NOMO-1 (cell line): ENCODE data around the gene MYO3B.
"Not testable (repeated sequence)": the region's sequence is repeated elsewhere in the genome, so short reads cannot be mapped to it uniquely, and the experiment has no call there.

Experiments
- DNase-seq, 2 experiments: peaks; one replicate each; lab custom pipeline; 2025; ENCODE audit not compliant: unreplicated experiment in 2 of 2; lab: John Stamatoyannopoulos, UW

MYO3B gene

DNA sequence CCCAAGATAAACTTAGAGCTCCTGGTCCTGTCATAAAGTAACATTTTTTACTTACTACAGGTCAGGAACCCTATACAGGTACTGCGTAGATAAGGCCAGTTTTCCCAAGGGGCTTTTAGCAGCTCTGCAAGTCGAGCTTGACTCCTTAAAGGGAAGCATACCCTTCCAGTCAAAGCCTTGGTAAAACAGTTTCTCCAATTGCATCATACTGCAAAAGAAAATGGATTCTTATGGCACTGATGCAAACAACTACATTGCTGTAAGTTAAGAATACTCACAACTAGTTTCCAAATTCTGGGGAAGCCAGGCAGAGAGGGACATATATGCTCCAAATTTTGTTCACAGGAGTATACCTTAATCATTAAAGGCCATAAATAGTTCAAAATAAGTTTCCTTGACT lies 31.0 kb downstream of the MYO3B start:
- no peak for DNase-seq

DNA sequence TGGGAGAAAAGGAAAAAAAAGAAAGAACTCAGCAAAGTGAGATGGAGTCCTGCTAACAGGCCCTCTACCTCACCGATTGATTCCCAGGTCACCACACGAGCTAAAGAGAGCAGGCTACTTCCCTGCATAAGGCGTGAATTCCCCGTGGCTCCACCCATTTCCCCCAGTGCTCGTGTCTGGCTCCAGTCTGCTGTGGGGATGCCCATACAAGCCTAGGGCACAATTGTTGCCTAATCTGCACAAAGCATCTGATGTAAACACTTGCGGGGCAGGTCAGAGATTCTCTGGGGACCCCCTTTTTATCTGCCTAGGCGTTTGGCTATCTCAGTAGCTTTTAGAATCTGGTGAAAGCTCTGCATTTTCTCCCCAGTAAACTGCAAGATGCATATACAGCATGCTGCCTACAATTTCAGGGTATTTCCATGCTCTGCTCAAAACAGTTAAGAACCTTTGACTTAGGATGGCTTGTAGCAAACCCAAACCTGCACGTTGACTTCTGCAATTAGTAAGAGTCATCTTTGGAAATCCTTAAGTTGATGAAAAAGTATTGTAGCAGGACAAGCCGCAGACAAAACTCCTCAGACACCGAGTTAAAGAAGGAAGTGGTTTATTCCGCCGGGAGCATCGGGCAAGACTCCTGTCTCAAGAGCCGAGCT lies 34.8 kb downstream of the MYO3B start:
- peak in 1 of 2 experiments; percentile 37 for DNase-seq

DNA sequence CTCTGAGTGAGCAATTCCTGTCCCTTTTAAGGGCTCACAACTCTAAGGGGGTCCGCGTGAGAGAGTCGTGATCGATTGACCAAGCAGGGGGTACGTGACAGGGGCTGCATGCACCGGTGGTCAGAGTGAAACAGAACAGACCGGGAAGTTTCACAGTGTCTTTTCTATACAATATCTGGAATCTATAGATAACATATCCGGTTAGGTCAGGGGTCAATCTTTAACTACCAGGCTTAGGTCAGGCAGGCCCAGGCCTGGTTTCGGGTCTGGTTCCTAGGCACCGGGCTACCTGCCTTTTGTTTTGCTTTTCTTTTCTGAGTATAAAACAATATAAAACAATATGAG lies 35.3 kb downstream of the MYO3B start:
- DNase-seq = not testable (repeated sequence)

DNA sequence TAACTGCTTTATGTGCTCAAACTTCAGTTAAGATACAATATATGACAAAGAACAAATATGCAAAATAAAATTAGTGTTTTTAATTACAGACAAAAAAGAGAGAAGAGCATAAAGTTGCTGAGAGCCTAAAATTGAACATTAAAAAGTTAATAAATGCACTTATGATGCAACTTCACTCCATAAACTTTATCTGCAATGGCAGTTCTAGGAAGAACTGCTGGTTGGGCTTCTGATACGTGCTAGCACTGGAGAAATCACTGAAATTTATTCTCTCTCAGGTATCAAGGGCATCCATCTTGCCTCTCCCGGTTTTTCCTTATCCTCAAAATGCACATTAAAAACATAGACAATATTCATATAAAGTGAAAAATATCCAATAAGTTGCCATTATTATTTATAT lies 35.7 kb downstream of the MYO3B start:
- no peak for DNase-seq

DNA sequence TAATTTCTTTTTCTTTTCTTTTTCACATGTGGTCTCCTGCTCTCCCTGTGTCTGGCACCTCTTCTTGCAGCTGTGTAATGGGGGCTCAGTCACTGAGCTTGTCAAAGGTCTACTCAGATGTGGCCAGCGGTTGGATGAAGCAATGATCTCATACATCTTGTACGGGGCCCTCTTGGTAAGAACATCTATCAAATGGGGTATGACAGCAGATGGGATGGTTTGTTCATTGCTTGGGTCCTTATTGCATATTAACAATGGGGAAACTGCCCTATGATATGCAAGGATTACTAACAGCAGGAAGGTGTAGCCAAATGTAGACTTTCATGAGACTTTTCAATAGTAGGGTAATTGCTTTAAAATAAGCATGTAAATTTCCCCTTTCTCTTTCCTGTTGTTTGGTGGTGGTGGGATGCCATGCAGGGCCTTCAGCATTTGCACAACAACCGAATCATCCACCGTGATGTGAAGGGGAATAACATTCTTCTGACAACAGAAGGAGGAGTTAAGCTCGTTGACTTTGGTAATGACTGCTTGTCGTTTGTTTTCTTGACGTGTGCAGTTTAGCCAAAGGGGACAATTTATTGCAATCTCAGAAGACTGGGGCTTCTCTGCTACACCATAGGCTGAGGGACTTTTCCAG lies 36.5 kb downstream of the MYO3B start:
- DNase-seq = no peak

DNA sequence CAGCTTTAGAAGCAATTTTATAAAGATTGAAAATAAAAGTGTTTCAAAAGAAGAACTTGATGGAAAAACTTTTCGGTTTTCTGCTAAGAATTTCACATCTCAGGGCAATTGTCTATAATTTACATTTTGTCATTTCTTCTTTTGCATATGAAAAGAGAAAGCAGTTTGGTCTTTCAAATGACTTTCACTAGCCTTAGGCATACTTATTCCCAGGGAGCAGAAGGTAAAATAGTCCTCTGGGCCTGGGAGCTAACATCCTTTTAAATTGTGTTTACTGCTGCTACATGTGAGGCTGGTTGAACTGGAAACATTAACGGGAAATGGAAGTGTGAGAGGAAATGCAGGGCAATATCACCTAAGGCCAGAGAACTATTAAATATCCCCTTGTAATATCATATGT lies 37.1 kb downstream of the MYO3B start:
- no peak for DNase-seq

DNA sequence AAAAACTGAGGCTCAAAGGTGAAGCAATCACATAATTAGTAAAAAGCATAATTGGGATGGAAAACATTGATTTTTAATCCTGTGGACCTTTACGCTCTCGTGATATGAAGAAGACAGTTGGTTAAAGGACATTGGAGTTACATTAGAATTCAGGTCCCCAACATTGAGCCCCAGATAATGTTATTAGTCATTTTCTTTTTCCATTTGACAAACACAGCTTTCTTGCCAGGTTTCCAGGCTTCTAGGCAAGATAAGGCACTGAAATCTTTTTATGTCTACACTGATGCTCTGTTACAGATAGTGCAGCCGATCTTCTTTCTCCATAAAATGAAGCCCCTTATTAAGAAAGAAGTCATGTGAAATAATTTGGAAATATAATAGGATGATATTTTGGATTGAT lies 38.5 kb downstream of the MYO3B start:
- no peak for DNase-seq

DNA sequence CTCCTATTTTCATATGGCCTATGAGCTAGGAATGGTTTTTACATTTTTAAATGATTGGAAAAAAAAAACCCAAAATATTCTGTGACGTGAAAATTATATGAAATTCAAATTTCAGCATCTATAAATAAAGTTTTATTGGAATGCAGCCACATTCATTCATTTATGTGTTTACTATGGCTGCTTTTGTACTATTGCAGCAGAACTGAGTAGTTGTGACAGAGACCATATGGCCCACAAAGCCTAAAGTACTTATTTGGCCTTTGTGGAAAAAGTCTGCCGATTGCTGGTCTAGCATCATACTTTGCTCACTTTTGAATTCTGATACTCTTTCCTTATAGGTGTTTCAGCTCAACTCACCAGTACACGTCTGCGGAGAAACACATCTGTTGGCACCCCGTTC lies 39.0 kb downstream of the MYO3B start:
- DNase-seq = no peak

DNA sequence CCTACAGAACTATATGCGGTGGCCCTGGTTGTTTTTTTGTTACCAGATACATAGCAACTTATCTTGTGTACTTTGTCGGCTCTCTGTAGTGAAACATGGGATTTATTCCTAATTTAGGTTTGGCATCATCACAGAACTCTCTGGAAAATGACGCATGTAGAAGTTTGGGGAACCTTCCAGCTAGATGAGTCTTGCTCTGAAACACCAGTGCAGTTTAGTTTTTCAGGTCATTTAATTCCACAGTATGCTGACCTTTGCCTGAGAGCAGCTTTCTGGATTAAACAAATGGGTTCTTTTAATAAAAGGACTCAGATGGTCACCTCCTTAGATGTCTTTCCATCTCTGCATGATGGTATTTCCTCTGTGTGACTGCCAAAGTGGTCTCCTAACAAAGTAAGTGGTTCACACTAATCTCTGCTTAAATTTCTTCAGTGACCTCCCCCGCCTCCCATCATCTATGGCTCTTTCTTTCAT lies 39.9 kb downstream of the MYO3B start:
- no peak for DNase-seq

DNA sequence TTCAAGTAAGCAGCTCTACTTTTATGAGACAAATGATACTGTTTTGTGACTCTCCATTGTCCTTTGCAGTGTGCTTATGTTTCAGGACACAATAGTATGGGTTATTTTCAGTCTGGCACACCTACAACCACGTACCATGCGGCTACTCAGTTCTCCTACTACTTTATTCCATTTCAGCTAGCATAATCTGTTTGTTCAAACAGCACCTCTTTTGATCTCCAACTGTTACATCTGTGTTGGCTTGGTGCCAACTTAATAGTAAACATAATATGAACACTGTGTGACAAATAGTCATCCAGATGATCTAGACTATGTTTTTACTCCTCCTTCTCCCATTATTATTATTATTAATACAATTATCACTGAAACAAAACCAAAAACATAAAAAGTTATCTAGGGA lies 40.5 kb downstream of the MYO3B start:
- DNase-seq = no peak

DNA sequence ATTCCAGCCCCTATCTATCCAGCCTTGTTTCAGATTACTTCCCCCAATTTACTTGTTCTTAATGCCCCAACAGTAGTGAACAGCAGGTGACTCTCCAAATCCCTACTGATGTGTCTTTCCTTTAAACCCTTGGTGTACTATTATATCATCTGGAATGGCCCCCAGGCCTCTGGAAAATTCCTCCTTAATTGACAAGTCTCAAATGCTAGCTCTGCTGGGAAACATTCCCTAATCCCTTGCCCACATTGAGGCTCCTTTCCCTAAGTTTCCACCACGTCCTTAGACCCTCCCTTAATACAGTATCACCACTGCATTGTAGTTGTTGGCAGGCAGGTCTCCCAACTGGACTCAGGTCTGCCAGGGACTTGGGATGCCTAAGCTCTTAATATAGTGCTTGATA lies 41.0 kb downstream of the MYO3B start:
- no peak for DNase-seq

DNA sequence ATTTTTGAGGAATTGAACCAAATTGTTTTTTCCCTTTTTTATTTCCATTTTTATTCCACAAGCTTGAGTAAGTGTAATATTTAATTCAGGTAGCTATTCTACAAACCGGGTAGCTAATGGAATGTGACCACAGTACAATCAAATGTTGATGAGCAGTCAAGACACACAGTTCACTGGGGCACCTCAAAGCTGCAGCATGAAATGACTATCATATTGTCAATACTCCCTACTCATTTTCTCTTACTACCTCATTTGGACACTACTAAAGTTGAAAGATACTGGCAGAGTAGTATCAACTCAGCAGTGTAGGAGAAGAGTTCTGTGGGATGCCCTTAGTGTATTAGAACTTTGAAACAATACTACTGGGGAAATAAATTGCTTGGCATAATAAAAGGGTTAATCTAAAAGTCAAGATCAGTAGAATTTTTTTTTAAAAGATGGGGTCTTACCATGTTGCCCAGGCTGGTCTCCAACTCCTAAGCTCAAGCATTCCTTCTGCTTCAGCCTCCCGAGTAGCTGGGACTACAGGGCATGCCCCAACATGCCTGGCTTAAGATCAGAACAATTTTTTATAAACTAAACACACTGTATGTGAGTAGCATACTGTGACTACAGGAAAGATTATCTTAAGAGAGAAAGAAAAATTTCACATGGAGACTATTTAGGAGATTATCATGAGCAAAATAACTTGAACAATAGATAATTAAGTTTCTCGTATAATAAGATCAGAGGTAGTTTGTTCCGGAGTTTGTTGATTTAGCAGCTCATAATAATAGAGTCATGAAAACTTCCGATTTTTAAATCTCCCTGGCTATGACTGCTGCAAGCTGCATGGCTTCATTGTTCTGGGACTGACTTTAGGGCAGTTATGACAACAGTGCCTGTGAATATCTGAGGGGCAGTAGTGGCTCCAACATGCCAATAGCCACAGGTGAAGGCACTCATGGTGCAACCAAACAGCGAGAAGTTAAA lies 43.7 kb downstream of the MYO3B start:
- no peak for DNase-seq

DNA sequence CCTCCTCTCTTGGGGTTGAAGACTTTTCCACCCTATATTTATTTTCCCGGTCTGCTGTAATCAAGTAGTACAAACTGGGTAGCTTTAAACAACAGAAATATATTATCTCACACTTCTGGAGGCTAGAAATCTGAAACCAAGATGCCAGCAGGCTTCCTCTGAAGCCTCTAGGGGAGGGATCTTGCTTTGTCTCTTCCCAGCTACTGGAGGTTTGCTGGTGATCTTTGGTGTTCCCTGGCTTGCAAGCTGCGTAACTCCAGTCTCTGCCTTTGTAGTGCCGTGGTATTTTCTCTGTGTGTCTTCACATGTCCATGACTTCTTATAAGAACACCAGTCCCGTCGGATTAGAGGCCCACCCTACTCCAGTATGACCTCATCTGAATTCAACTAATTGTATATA lies 44.4 kb downstream of the MYO3B start:
- DNase-seq = no peak

DNA sequence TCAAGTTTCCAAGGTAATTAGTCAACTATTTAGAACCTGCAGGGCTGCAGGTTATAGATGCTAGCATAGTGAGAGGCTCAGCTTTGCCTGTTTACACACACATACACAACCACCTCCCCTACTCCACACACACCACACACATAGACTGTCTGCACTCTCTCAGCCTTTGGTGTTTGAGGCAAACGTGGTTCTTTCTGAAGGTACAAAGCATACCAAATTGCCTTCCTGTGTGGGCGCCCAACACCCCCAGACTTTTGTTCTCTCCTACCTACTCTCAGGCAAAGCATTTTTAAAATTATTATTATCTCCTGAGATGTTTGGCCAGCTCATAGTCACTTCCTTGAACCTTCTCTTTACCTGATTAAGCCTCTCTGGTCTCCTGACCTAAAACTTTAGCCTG lies 44.9 kb downstream of the MYO3B start:
- no peak for DNase-seq

DNA sequence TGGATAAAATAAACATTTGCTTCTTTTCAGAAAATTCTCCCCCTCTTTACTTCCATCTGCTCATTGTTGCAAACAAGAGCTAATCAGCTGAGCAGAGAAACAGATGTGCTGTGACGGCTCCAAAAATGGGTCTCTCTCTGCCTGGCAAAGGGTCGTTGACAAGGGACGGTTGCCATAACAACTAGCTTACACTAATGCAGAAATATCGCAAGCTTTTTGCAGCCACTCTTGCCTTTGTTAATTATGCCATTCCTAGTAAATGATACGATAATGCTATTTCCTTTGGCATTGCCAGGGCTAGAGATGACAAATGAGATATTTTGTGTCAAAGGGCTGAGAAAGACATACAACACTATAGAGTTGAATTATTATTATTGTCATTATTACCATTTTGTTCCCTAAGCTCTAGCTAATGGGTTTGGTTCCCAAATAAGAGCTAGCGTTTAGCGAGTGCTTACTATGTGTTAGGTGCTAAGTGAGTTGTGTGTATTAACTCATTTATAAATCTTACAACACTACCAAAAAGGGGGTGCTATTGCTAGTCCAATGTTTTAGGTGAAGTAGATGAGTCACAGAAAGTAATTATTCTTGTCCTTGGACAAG lies 46.8 kb downstream of the MYO3B start:
- DNase-seq = no peak

DNA sequence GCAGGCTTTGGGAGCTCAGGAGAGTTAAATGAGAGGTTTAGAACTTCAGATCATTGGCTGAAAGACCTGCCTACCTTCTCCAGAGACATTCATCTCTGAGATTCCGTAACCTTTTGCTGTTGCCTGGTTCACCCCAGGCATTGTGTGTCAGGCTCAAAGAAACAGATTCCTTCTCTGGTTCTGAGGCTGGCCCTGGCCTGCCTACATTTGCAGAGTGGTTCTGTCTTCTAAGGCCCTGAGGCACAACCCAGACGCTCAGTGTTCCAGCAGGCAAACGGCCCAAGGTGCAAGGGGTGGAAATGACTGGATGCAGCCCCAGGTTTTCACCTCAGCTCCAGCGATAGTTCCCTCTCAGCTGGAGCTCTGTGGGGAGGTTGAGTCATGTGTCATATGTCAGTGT lies 48.3 kb downstream of the MYO3B start:
- no peak for DNase-seq

DNA sequence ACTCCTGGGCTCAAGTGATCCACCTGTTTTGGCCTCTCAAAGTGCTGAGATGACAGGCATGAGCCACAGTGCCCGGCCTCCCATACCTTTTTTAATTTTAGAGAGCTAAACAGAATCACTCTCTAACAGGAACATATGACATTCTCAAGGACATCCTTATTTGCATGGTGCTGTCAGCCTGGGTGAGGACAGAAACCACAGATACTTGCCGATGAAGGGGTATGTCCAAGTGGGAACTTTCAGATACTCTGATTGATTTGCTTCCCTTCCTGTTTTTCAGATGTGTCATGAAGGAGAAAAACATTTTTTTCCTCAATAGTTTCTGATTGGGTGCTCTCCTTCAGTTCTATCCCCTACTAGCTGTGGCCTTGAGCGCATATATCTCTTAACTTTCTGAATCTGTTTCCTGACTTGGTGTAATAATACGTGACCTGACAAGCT lies 49.6 kb downstream of the MYO3B start:
- DNase-seq = no peak

DNA sequence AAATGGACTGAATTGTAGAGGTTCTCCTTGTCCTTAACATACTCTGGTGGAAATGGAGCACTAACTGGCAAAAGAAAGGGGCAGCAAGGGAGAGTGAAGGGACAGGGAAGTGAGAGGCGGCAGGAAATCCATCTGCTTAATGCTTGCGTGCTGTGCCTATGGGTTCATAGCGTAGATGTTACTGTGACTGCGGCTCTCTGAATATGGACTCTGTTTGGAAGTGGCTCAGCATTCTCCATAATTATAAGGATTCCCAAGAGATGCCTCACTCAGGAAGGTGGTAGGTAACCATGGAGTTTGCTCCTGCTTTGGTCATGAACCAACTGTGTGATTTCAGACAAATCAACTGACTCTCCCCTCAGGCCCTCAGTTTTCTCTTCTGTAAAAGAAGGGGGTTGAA lies 50.0 kb downstream of the MYO3B start:
- no peak for DNase-seq

DNA sequence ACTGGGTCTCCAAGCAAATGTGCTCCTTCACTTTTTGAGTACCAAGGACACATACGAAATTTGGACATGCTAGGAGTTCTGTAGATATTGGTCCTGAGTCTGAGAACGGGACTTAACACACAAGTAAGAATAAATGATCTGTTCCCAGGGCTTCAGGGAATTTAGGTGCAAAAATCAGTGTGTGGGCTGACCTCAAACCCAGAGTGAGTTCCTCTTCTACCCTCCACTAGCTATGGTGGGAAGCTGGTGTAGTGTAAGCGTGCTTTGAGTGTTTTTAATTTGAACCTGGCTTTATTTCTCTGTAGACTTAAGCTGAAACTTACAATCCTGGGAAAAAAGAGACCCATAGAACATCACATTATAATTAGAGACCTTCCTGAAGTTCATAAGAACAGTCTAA lies 50.5 kb downstream of the MYO3B start:
- DNase-seq = no peak

DNA sequence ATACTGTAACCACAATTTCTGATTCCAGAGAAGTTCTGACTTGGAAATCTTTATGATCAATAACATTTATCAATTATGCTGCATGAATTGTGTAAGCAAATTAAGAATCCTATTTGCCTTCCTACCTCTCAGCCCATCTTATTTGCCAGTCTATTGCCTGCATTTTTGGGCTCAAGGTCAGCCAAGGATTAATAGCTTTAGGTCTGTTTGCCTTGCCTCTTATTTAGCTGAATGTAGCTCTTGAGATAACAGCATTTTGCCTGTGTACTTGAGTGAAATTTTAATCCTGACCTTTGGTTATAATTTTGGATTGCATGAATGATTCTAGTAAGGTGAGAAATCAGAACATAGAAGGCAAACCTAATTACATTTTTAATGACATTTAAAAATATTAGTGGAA lies 51.2 kb downstream of the MYO3B start:
- DNase-seq = no peak

DNA sequence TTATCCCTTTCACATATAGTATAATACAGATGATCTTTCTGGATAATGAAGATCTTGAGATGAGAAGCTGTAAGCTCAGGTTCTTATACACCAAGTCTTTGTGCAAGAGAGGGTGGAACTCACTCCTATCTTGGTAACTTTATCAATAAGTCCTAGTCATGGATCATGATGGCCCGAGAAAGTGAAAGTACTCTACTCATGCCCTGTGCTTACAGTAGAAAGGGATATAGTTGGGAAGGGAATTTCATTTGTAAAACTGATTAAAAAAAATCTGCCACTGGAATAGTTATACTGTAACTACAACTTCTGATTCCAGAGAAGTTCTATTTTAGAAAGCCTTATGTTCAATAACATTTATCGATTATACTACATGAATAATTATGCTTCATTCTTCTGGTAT lies 51.8 kb downstream of the MYO3B start:
- no peak for DNase-seq
